Measurements from ENCODE around the gene NLE1.

GRCh38 chr17:35166526-35166925, 24.4 kb upstream of the NLE1 start:
- TF ChIP-seq CTCF (IDR thresholded peaks at IDR 0.05; ENCODE audit: poor library complexity) (no peak), EZH2 (IDR thresholded peaks at IDR 0.05; ENCODE audit: borderline replicate concordance) (no peak), EZH2phosphoT487 (IDR thresholded peaks at IDR 0.05; ENCODE audit: low read depth, severe bottlenecking, unreplicated experiment) (no peak)
